Measurements from ENCODE around the gene PPP1R15A.
"Not testable (repeated sequence)": the region's sequence is repeated elsewhere in the genome, so short reads cannot be mapped to it uniquely, and the experiment has no call there.

PPP1R15A gene

DNA sequence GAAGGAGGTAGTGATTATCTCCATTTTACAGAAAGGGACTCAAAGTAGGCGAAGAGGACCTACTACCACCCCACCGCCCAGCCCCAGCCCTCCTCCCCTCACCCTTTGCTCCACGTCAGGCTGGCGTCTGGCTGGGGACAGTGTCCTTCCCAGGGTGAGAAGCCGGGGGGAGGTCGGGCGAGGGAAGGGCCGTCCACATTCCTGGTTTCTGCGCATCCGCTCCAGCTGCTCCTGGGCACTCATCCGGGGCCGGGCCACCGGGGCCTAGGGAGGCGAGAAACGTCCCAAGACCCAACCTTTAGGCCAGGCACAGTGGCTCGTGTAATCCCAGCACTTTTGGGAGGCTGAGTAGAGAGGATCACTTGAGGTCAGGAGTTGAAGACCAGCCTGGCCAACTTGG is 31.2 kb upstream of the PPP1R15A start:
- Histone ChIP-seq H3K27me3 (replicated peaks) (no peaks in the 10 kb centered on the region), H3K36me3 (replicated peaks) (peaks cover 15% of the 10 kb centered on the region), H3K4me3 (ENCODE audit: low read depth, low read length) (no peak overlapping the region), H3K27ac (no peak overlapping the region)
- in situ Hi-C loops (cut with HindIII; ENCODE audit: low pct_ligation_motif_present, low sequenced_read_pairs), result loop anchor here (10.0 kb wide), 1 partner anchor 46 kb away; no protein-coding TSS in a partner anchor
- no peak for DNase-seq
- TF ChIP-seq, protein P1, sequence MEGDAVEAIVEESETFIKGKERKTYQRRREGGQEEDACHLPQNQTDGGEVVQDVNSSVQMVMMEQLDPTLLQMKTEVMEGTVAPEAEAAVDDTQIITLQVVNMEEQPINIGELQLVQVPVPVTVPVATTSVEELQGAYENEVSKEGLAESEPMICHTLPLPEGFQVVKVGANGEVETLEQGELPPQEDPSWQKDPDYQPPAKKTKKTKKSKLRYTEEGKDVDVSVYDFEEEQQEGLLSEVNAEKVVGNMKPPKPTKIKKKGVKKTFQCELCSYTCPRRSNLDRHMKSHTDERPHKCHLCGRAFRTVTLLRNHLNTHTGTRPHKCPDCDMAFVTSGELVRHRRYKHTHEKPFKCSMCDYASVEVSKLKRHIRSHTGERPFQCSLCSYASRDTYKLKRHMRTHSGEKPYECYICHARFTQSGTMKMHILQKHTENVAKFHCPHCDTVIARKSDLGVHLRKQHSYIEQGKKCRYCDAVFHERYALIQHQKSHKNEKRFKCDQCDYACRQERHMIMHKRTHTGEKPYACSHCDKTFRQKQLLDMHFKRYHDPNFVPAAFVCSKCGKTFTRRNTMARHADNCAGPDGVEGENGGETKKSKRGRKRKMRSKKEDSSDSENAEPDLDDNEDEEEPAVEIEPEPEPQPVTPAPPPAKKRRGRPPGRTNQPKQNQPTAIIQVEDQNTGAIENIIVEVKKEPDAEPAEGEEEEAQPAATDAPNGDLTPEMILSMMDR (IDR thresholded peaks at IDR 0.05; ENCODE audit: low read depth, low read length, missing control alignments), result no peak

DNA sequence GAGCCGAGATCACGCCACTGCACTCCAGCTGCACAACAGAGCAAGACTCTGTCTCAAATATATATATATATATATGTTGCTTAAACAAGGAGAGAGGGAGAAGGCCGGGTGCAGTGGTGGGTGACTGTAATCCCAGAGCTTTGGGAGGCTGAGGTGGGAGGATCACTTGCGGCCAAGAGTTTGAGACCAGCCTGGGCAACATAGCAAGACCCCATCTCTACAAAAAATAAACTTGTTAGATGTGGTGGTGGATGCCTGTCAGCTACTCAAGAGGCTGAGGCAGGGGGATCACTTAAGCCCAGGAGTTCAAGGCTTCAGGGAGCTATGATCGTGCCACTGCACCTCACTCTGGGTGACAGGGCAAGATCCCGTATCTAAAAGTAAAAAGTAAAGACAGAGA is 30.6 kb upstream of the PPP1R15A start:
- no peaks in the 10 kb centered on the region for H3K27me3 ChIP-seq (replicated peaks)
- no peak overlapping the region for H3K4me3 ChIP-seq (ENCODE audit: low read depth, low read length)
- TF ChIP-seq, protein P1 (IDR thresholded peaks at IDR 0.05; ENCODE audit: low read depth, low read length, missing control alignments), result no peak
- no peak overlapping the region for H3K27ac ChIP-seq
- peaks cover 15% of the 10 kb centered on the region for H3K36me3 ChIP-seq (replicated peaks)
- no peak for DNase-seq
- in situ Hi-C loops (cut with HindIII; ENCODE audit: low pct_ligation_motif_present, low sequenced_read_pairs), result loop anchor here (10.0 kb wide), 1 partner anchor 47 kb away; no protein-coding TSS in a partner anchor

DNA sequence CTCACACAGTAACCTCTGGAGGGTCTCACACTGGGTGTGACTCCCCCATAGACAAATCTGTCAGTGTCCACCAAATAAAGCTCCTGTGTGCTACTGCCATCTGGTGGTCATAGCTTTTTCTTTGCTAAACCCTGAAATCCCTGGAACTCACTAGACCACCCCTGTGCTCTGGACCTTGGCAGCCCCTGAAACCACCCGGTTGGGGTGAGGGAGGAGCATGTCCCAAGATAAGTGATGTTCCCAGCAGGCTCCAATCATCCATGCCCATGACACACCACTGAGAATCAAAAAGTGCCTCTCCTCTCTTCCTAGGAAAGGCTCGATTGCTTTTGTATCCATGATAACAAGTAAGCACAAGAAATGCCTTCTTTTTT is 29.4 kb upstream of the PPP1R15A start:
- TF ChIP-seq, protein P1 (IDR thresholded peaks at IDR 0.05; ENCODE audit: low read depth, low read length, missing control alignments), result peak; percentile 86
- Histone ChIP-seq H3K27ac (no peak overlapping the region), H3K27me3 (replicated peaks) (no peaks in the 10 kb centered on the region), H3K36me3 (replicated peaks) (peaks cover 15% of the 10 kb centered on the region), H3K4me3 (ENCODE audit: low read depth, low read length) (no peak overlapping the region)
- DNase-seq, result peak; percentile 34
- in situ Hi-C loops (cut with HindIII; ENCODE audit: low pct_ligation_motif_present, low sequenced_read_pairs), result loop anchor here (10.0 kb wide), 1 partner anchor 48 kb away; no protein-coding TSS in a partner anchor

DNA sequence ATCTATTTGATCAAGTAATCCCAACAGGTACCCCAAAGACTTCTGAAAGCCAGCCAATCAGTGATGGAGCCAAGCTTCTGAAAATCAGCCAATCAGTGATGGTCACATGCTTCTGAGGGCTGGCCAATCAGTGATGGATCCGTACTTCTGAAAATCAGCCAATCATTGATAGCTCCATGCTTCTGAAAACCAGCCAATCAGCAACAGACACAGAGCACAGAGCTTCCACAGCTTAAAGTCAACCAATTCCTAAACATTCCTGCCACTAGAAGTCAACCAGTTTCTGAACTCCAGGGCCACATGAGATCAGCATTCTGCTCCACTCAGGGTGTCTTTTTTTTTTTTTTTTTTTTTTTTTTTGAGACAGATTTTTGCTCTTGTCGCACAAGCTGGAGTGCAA is 27.7 kb upstream of the PPP1R15A start:
- Histone ChIP-seq H3K4me3 (ENCODE audit: low read depth, low read length) (no peak overlapping the region), H3K27me3 (replicated peaks) (no peaks in the 10 kb centered on the region), H3K27ac (no peak overlapping the region), H3K36me3 (replicated peaks) (peaks cover 15% of the 10 kb centered on the region)
- in situ Hi-C loops (cut with HindIII; ENCODE audit: low pct_ligation_motif_present, low sequenced_read_pairs), result loop anchor here (10.0 kb wide), 1 partner anchor 50 kb away; no protein-coding TSS in a partner anchor
- DNase-seq, result no peak
- TF ChIP-seq, protein P1 (IDR thresholded peaks at IDR 0.05; ENCODE audit: low read depth, low read length, missing control alignments), result no peak

DNA sequence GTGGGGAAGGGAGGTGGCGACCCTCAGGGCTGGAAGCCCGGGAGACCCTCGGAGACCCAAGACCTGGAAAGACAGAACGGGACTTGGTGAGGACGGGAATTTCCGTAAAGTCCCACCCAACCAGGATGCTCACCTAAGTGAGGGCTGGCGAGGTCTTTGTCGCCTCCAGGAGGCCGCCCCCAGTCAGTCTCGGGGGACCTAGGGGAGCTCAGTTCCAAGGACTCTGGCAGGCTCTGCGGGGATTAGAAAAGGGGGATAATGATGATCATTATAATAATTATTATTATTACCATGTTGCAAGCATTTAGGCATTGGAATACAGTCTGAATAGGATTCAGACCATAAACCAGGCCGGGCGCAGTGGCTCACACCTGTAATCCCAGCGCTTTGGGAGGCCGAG is 26.8 kb upstream of the PPP1R15A start:
- no peak overlapping the region for H3K4me3 ChIP-seq (ENCODE audit: low read depth, low read length)
- TF ChIP-seq, protein P1 (IDR thresholded peaks at IDR 0.05; ENCODE audit: low read depth, low read length, missing control alignments), result no peak
- H3K27ac ChIP-seq, result no peak overlapping the region
- H3K27me3 ChIP-seq (replicated peaks), result no peaks in the 10 kb centered on the region
- in situ Hi-C loops (cut with HindIII; ENCODE audit: low pct_ligation_motif_present, low sequenced_read_pairs), result loop anchor here (10.0 kb wide), 1 partner anchor 51 kb away; no protein-coding TSS in a partner anchor
- H3K36me3 ChIP-seq (replicated peaks), result peaks cover 15% of the 10 kb centered on the region
- no peak for DNase-seq

DNA sequence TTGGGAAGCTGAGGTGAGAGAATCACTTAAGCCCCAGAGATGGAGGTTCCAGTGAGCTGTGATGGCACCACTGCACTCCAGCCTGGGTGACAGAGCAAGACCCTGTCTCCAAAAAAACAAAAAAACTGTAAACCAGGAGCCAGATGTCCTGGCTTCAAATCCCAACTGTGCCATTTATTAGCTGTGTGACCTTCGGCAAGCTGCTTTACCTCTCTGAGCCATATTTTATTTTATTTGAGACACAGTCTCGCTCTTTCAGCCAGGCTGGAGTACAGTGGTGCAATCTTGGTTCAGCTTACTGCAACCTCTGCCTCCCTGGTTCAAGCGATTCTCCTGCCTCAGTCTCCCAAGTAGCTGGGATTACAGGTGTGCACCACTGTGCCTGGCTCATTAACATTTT is 25.6 kb upstream of the PPP1R15A start:
- not testable (repeated sequence) for H3K27me3 ChIP-seq (replicated peaks); H3K27ac ChIP-seq; DNase-seq; H3K4me3 ChIP-seq (ENCODE audit: low read depth, low read length)
- in situ Hi-C loops (cut with HindIII; ENCODE audit: low pct_ligation_motif_present, low sequenced_read_pairs), result loop anchor here (10.0 kb wide), 1 partner anchor 52 kb away; no protein-coding TSS in a partner anchor
- peaks cover 15% of the 10 kb centered on the region for H3K36me3 ChIP-seq (replicated peaks)
